Keratinocyte (primary cell): Measurements from ENCODE around the gene RET. TPM values are rescaled to one million over a fixed set of nuclear protein-coding genes. Genes with fewer than 3 reads are reported as not detected.

ENCODE experiments used
- DNase-seq: peaks from one replicate; pipeline ENCODE4 v3.0.0-alpha.2; 2011; ENCODE audit warnings: low read depth, missing footprints, low spot score
- FAIRE-seq: peaks from 2 replicates; lab custom pipeline; 2011; peaks lifted over from hg19 to GRCh38; lab: Jason Lieb, UNC
- H2AFZ ChIP-seq: 2 replicates; pipeline ENCODE4 v1.6.0; 2012; ENCODE audit warnings: low read length, control low read depth, inconsistent platforms; ENCODE audit not compliant: control insufficient read depth
- H3K27ac ChIP-seq: 2 replicates; pipeline ENCODE4 v1.5.1; 2011; ENCODE audit warnings: low read length; ENCODE audit not compliant: control insufficient read depth, insufficient read depth
- H3K27me3 ChIP-seq: 3 replicates; pipeline ENCODE4 v1.6.0; 2011; ENCODE audit warnings: low read length; ENCODE audit not compliant: control insufficient read depth, insufficient read depth; ENCODE audit errors: extremely low read depth
- H3K36me3 ChIP-seq, 2 experiments: 2 replicates in 1 of 2; 3 replicates in 1 of 2; pipeline ENCODE4 v1.5.1; 2011; ENCODE audit warnings: low read length in 2 of 2, mild to moderate bottlenecking in 1 of 2; ENCODE audit not compliant: control insufficient read depth in 2 of 2, insufficient read depth in 2 of 2; ENCODE audit errors: extremely low read depth in 1 of 2
- H3K4me1 ChIP-seq: 3 replicates; pipeline ENCODE4 v1.5.1; 2011; ENCODE audit warnings: low read length; ENCODE audit not compliant: control insufficient read depth, insufficient read depth; ENCODE audit errors: extremely low read depth
- H3K4me2 ChIP-seq: 3 replicates; pipeline ENCODE4 v1.6.0; 2011; ENCODE audit warnings: low read depth, low read length; ENCODE audit not compliant: control insufficient read depth, insufficient read depth; ENCODE audit errors: extremely low read depth
- H3K4me3 ChIP-seq, 3 experiments: fragments of 200-600 bp in 1 of 3; sonication (generic) in 1 of 3; 2 replicates in 2 of 3; 3 replicates in 1 of 3; pipeline ENCODE4 v1.5.1; 2011 to 2016; ENCODE audit warnings: low read length in 3 of 3, mild to moderate bottlenecking in 3 of 3, control low read depth in 2 of 3, inconsistent platforms in 1 of 3, low read depth in 1 of 3, mixed read lengths in 1 of 3, mixed run types in 1 of 3, moderate library complexity in 1 of 3; ENCODE audit not compliant: control insufficient read depth in 2 of 3, insufficient read depth in 2 of 3; ENCODE audit errors: extremely low read depth in 1 of 3
- H3K79me2 ChIP-seq: 2 replicates; pipeline ENCODE4 v1.6.0; 2012; ENCODE audit warnings: low read length; ENCODE audit not compliant: control insufficient read depth, insufficient read depth
- H3K9ac ChIP-seq: 3 replicates; pipeline ENCODE4 v1.6.0; 2011; ENCODE audit warnings: low read length; ENCODE audit not compliant: control insufficient read depth, insufficient read depth; ENCODE audit errors: extremely low read depth
- H3K9me1 ChIP-seq: 3 replicates; pipeline ENCODE4 v1.6.0; 2011; ENCODE audit warnings: low read length; ENCODE audit not compliant: control insufficient read depth, insufficient read depth; ENCODE audit errors: extremely low read depth
- H3K9me3 ChIP-seq: 2 replicates; pipeline ENCODE4 v1.5.1; 2012; ENCODE audit warnings: low read depth, low read length; ENCODE audit not compliant: control insufficient read depth
- H4K20me1 ChIP-seq: 3 replicates; pipeline ENCODE4 v1.6.0; 2011; ENCODE audit warnings: low read length; ENCODE audit not compliant: control insufficient read depth, insufficient read depth; ENCODE audit errors: extremely low read depth
- CTCF ChIP-seq, 3 experiments: IDR thresholded peaks in 1 of 3; conservative IDR thresholded peaks in 1 of 3; optimal IDR thresholded peaks in 1 of 3; 2 replicates in 2 of 3; 3 replicates in 1 of 3; pipeline versions ENCODE3 to v1.5.1; 2011; ENCODE audit warnings: low read length in 3 of 3, mild to moderate bottlenecking in 3 of 3, moderate library complexity in 2 of 3, control low read depth in 1 of 3, inconsistent platforms in 1 of 3; ENCODE audit not compliant: insufficient read depth in 2 of 3; ENCODE audit errors: extremely low read depth in 1 of 3
- EZH2 ChIP-seq: IDR thresholded peaks from one replicate; pipeline ENCODE4 v1.6.1; 2012; ENCODE audit warnings: inconsistent platforms, mild to moderate bottlenecking, low read length, moderate library complexity
- dilution Hi-C: fragments of 300-500 bp; cut with MboI; formaldehyde crosslinking; loops from one replicate; pipeline ENCODE4 v1.7.0; 2020; ENCODE audit warnings: low sequenced_read_pairs; ENCODE audit not compliant: extremely low pct_ligation_motif_present
- polyA plus RNA-seq, 5 experiments: library from polyadenylated mRNA; depleted of rRNA in 3 of 5; stranded (reverse) in 3 of 5; stranded (forward) in 1 of 5; unstranded in 1 of 5; fragments of >200 nt; gene quantifications; 1 replicate in 1 of 5; 2 replicates in 3 of 5; 3 replicates in 1 of 5; pipeline versions ENCODE4 v1.2.1 to v1.2.3, GENCODE V29; 2011 to 2012; ENCODE audit warnings: missing spikeins in 2 of 5, low read depth in 1 of 5, low replicate concordance in 1 of 5

The RET gene
- polyA plus RNA-seq, 1 donor (not counting 4 experiments of a cell fraction or from before 2014, with no cell fraction given): 0.21 TPM

DNA sequence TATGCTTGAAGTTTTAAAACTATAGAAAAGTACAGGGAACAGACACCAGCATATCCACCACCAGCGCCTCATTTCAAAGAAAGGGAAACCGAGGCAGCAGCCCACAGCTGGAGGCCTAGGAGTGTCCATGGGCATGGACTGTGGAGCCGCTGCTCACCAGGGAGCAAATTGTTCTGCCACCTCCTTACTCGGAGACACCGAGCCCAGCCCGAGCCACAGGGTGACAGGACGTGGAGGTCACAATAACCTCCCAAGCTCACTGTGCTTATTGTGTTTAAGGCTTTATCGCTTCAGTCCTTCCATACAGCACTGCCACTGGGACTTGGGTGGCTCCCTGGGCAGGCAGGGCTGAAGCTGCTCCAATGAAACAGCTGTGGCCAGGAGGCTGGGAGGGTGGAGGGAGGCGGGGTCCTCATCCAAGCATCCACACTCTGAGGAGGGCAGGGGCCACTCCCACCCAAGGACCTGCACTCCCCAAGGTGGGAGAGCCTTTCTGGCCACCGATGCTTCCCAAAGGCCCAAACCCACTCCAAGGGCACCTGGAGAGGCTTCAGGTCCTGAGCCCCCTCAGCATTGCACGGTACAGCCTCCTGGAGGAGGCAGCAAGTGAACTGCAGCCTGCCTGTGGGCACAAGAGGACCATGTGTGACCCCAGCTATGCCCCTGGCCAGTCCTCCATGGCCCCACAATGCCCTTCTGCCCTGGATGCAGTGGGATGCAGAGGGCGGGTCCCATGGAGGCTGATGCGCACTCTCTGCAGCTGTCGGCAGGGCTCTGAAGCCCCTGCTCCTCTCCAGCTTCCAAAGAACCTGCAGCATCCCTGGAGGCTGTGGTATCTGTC is 38.7 kb upstream of the RET start:
- H3K9me3 ChIP-seq: no peaks in the 10 kb centered on the region
- no peaks in the 10 kb centered on the region for H3K27me3 ChIP-seq
- H3K4me3 ChIP-seq: no peak overlapping the region
- TF ChIP-seq EZH2 (no peak), CTCF (optimal IDR thresholded peaks at IDR 0.05 in 1 of 3, IDR thresholded peaks at IDR 0.05 in 1 of 3, conservative IDR thresholded peaks at IDR 0.05 in 1 of 3; ENCODE audit: extremely low read depth in 1 of 3, insufficient read depth in 2 of 3, low read length in 3 of 3) (no peak)
- FAIRE-seq (no peak), DNase-seq (no peak)
- no peaks in the 10 kb centered on the region for H3K36me3 ChIP-seq
- H2AFZ ChIP-seq: no peak overlapping the region
- no peaks in the 10 kb centered on the region for H3K9me1 ChIP-seq
- no peaks in the 10 kb centered on the region for H4K20me1 ChIP-seq
- H3K79me2 ChIP-seq: no peaks in the 10 kb centered on the region
- dilution Hi-C loops: no loop called here
- H3K9ac ChIP-seq: no peak overlapping the region
- no peaks in the 10 kb centered on the region for H3K4me1 ChIP-seq
- H3K4me2 ChIP-seq: no peak overlapping the region
- no peak overlapping the region for H3K27ac ChIP-seq

- Histone ChIP-seq H4K20me1 (no peaks in the 10 kb centered on the region), H3K27me3 (no peaks in the 10 kb centered on the region), H3K9ac (no peak overlapping the region), H3K9me3 (no peaks in the 10 kb centered on the region), H3K4me1 (no peaks in the 10 kb centered on the region), H3K4me3 (no peak overlapping the region), H3K9me1 (no peaks in the 10 kb centered on the region), H3K4me2 (no peak overlapping the region), H3K27ac (no peak overlapping the region), H3K79me2 (no peaks in the 10 kb centered on the region), H3K36me3 (no peaks in the 10 kb centered on the region), H2AFZ (no peak overlapping the region)
- dilution Hi-C loops: no loop called here
- no peak for FAIRE-seq
- TF ChIP-seq EZH2 (no peak), CTCF (optimal IDR thresholded peaks at IDR 0.05 in 1 of 3, IDR thresholded peaks at IDR 0.05 in 1 of 3, conservative IDR thresholded peaks at IDR 0.05 in 1 of 3; ENCODE audit: extremely low read depth in 1 of 3, insufficient read depth in 2 of 3, low read length in 3 of 3) (no peak)
- no peak for DNase-seq
Measured at GRCh38 chr10:43038783-43039623, 37.9 kb upstream of the RET start.
